WERI-Rb-1 (cell line): ENCODE data around the gene VIT.

ENCODE experiments used
- DNase-seq: peaks from one replicate; pipeline ENCODE4 v3.0.0-alpha.2; 2020
- H3K27ac ChIP-seq: fragments of 250-450 bp; sonication (Bioruptor Pico); 2 replicates; pipeline ENCODE4 v1.5.1; 2020; ENCODE audit warnings: mild to moderate bottlenecking, moderate library complexity
- H3K27me3 ChIP-seq: fragments of 250-450 bp; sonication (Bioruptor Pico); 2 replicates; pipeline ENCODE4 v1.5.1; 2021; ENCODE audit warnings: mild to moderate bottlenecking, low read depth, moderate library complexity; ENCODE audit not compliant: insufficient read depth, severe bottlenecking
- H3K36me3 ChIP-seq: fragments of 250-450 bp; sonication (Bioruptor Pico); 2 replicates; pipeline ENCODE4 v1.5.1; 2020; ENCODE audit warnings: mild to moderate bottlenecking, moderate library complexity
- H3K4me3 ChIP-seq: 2 replicates; pipeline ENCODE4 v1.5.1; 2011; ENCODE audit warnings: low read depth, mild to moderate bottlenecking, control low read depth, low read length
- H3K9me3 ChIP-seq: fragments of 250-450 bp; sonication (Bioruptor Pico); 2 replicates; pipeline ENCODE4 v1.5.1; 2021; ENCODE audit warnings: mild to moderate bottlenecking, moderate library complexity; ENCODE audit not compliant: severe bottlenecking
- TF ChIP-seq, protein P1 (sequence below): IDR thresholded peaks from 2 replicates; pipeline ENCODE4 v1.5.1; 2011; ENCODE audit warnings: low read depth, mild to moderate bottlenecking, control low read depth, inconsistent platforms, low read length

VIT gene

DNA sequence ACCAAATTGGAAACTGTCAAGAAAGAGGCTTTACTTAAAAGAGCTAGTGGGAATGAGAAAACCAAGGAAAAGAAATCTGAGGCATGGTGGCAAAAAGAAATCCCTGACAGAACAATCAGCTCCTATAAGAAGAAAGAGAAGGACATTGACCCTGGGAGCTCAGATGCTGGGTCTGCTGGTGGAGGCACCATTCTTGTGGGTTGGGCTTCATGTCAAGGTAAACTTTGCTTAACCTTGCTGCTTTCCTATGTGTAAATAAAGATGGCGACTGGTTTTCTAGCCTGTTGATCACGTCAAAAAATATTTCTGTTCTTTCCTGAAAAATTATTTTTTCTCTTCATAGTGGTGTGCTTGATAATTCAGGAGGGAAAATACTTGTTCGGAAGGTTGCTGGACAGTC lies 58.1 kb downstream of the VIT start:
- no peaks in the 10 kb centered on the region for H3K27me3 ChIP-seq
- TF ChIP-seq, protein P1, sequence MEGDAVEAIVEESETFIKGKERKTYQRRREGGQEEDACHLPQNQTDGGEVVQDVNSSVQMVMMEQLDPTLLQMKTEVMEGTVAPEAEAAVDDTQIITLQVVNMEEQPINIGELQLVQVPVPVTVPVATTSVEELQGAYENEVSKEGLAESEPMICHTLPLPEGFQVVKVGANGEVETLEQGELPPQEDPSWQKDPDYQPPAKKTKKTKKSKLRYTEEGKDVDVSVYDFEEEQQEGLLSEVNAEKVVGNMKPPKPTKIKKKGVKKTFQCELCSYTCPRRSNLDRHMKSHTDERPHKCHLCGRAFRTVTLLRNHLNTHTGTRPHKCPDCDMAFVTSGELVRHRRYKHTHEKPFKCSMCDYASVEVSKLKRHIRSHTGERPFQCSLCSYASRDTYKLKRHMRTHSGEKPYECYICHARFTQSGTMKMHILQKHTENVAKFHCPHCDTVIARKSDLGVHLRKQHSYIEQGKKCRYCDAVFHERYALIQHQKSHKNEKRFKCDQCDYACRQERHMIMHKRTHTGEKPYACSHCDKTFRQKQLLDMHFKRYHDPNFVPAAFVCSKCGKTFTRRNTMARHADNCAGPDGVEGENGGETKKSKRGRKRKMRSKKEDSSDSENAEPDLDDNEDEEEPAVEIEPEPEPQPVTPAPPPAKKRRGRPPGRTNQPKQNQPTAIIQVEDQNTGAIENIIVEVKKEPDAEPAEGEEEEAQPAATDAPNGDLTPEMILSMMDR: no peak

DNA sequence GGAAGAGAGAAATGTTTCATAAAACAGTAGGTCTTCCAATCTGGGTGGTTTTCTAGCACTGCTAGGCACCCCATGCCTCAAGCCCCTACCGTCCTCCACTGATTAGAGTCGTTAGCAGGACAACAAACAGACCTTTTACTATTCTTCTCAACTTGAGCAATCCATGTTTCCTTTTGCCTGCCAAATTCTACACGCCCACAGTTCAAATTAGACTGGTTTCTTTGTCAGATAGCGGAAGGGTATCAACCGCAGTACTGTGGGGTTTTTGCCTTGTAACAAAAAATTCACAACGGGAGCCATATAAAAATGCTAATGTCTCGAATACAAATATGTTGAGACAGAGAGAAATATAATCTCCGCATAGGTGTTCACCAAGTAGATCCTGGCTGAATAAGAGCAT lies 59.9 kb downstream of the VIT start:
- Histone ChIP-seq H3K27me3 (no peaks in the 10 kb centered on the region), H3K27ac (no peak overlapping the region), H3K9me3 (no peaks in the 10 kb centered on the region), H3K36me3 (no peaks in the 10 kb centered on the region), H3K4me3 (no peak overlapping the region)
- DNase-seq: no peak
- TF ChIP-seq, protein P1: no peak

More for the DNA sequence above, 58.1 kb downstream of the VIT start:
- Histone ChIP-seq H3K36me3 (no peaks in the 10 kb centered on the region), H3K4me3 (no peak overlapping the region), H3K9me3 (no peaks in the 10 kb centered on the region), H3K27ac (no peak overlapping the region)
- DNase-seq: no peak

DNA sequence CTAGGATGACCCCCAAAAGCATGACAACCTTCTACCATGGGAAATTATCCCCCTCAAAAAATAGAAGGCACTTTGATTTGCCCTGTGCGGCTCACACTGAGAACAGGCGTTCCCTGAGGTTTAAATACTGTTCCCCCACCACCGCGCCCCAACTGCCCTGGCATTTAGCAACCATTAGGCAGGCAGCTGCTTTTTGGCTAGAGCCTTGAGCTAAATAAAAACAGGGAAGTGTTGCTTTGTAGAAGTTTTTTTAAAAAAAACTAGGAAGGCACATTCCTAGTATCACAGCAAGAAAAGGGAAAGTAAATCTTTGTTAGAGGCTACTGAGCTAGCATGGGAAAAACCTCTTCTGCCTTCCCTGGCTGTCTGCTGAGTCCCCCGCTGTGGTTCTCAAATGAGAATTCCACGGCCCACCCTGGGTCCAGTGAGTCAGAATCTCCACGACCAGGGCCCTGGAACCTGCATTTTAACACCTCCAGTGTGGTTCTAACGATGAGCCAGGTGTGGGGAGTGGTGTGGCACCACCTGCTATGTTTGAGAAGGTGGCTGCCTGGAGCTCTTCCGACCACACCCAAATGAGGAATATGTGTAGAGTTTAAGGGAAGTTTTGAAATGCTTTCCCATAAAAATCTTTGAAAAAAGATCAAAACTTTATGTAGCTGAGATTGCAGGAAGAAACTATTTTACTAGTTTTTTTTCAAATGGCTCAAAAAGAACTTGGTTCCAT lies 66.4 kb downstream of the VIT start:
- TF ChIP-seq, protein P1: no peak
- Histone ChIP-seq H3K9me3 (peaks cover 10% of the 10 kb centered on the region), H3K27me3 (no peaks in the 10 kb centered on the region), H3K36me3 (no peaks in the 10 kb centered on the region), H3K27ac (no peak overlapping the region), H3K4me3 (no peak overlapping the region)
- no peak for DNase-seq

DNA sequence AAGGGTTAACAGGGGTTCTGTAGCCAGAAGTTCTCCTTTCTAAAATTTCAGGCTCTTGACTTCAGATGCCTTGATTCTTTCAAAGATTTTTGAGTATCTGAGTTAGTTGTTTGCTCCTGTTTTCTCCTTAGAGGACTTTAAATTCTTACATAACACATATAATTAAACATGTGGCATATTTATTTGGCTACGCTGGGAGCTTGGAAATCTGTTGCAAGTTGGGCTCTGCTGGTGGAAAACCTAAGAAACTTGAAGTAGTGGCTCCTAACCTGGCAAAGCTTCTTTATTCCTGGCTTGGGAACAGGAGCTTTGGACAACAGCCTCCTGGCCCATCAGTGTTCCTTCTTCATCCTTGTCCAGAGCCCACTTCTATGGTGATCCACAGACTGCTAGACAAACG lies 72.6 kb downstream of the VIT start:
- no peaks in the 10 kb centered on the region for H3K36me3 ChIP-seq
- no peak for DNase-seq
- no peak overlapping the region for H3K27ac ChIP-seq
- no peaks in the 10 kb centered on the region for H3K27me3 ChIP-seq
- TF ChIP-seq, protein P1: no peak
- H3K9me3 ChIP-seq: peaks cover 10% of the 10 kb centered on the region
- H3K4me3 ChIP-seq: no peak overlapping the region

DNA sequence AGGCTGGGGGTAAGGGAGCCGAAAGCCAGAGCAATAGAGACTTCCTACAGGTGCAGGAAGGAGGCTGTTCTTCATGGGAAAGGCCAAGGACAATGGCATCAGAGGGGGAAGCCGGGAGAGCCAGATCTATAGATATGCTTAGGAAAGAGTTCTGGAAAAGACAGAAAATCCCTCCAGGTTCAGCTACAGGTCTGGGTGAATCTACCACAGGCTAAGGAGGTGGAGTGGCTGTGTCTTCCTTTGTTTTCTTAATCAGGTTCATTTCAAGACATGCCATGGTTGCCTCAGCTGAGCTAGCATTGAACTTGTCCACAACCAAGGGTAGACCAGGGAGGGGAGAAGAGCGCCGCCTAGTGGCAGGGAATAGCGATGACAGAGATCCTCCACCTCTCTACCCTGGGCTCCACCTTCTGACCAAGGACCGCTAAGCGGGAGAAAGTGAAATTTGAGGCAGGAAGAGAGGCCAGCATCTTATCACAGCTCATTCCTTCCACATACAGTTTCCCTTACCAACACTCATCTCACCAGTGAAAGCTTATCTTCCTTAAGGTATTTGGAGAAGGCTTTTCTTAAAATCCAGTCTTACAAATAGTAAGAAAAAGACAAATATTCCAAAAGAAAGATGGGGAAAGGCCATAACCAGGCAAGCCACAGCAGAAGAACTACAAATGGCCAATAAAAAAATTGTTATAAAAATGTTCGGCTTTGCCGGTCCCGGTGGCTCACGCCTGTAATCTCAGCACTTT lies 74.2 kb downstream of the VIT start:
- peak; percentile 82 for DNase-seq
- H3K27ac ChIP-seq: no peak overlapping the region
- TF ChIP-seq, protein P1: peak; percentile 99
- H3K36me3 ChIP-seq: no peaks in the 10 kb centered on the region
- peaks cover 4% of the 10 kb centered on the region for H3K9me3 ChIP-seq
- no peak overlapping the region for H3K4me3 ChIP-seq
- no peaks in the 10 kb centered on the region for H3K27me3 ChIP-seq

DNA sequence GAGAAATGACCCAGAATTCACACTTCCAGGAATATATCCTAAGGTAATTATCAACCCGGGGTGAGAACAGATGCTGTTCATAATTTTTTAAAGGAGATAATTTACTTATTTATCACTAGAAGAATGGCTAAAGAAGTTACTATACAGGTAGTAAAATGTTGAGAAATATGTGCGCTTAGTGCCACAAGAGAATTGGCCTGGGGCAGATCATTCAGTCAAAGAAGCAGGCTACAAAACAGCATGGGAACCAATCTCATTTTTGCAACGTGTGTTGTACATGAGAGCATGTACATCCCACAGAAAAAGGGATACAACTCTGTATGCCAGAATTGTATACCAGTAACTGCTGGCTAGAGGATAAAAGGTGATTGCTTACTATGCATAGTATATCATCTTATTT lies 75.2 kb downstream of the VIT start:
- no peaks in the 10 kb centered on the region for H3K9me3 ChIP-seq
- no peak for DNase-seq
- no peaks in the 10 kb centered on the region for H3K27me3 ChIP-seq
- no peak overlapping the region for H3K27ac ChIP-seq
- no peak overlapping the region for H3K4me3 ChIP-seq
- TF ChIP-seq, protein P1: no peak
- no peaks in the 10 kb centered on the region for H3K36me3 ChIP-seq
